SU-DHL-6 (cell line): ENCODE measurements around the gene GPX1.

Experiments
- H2AFZ ChIP-seq: fragments of 200-600 bp; sonication (generic); 2 replicates; pipeline ENCODE4 v1.6.1; 2014; ENCODE audit warnings: low read depth, mild to moderate bottlenecking, moderate library complexity, mixed read lengths, antibody characterized with exemption, low read length; ENCODE audit not compliant: severe bottlenecking
- H3F3A ChIP-seq: fragments of 200-600 bp; shearing (Covaris generic); 2 replicates; pipeline ENCODE4 v1.6.0; 2016; ENCODE audit warnings: antibody characterized with exemption, mild to moderate bottlenecking; ENCODE audit not compliant: insufficient read depth
- H3K27ac ChIP-seq: fragments of 200-600 bp; sonication (generic); 2 replicates; pipeline ENCODE4 v1.5.1; 2016; ENCODE audit warnings: low read depth, mild to moderate bottlenecking, low read length, moderate library complexity, mixed read lengths
- H3K27me3 ChIP-seq: fragments of 200-600 bp; sonication (generic), shearing (Covaris generic); 2 replicates; pipeline ENCODE4 v1.6.0; 2014; ENCODE audit warnings: mild to moderate bottlenecking, low read length
- H3K36me3 ChIP-seq: fragments of 200-600 bp; sonication (generic); 2 replicates; pipeline ENCODE4 v1.6.1; 2014; ENCODE audit warnings: mild to moderate bottlenecking, low read length, mixed read lengths
- H3K4me2 ChIP-seq: fragments of 300-600, 200-600 bp; shearing (Covaris generic), sonication (generic); 2 replicates; pipeline ENCODE4 v1.6.0; 2014; ENCODE audit warnings: low read length, low read depth, mild to moderate bottlenecking; ENCODE audit not compliant: poor library complexity, severe bottlenecking
- H3K4me3 ChIP-seq: fragments of 200-600 bp; sonication (generic); 2 replicates; pipeline ENCODE4 v1.5.1; 2014; ENCODE audit warnings: antibody characterized with exemption, low read length, mild to moderate bottlenecking, mixed read lengths; ENCODE audit not compliant: insufficient read depth, poor library complexity, severe bottlenecking
- H3K79me2 ChIP-seq: fragments of 200-600 bp; sonication (generic); 2 replicates; pipeline ENCODE4 v1.6.1; 2014; ENCODE audit warnings: mild to moderate bottlenecking, low read length, moderate library complexity; ENCODE audit not compliant: insufficient read depth
- H3K9ac ChIP-seq: fragments of 200-600 bp; sonication (generic); 2 replicates; pipeline ENCODE4 v1.7.0; 2014; ENCODE audit warnings: mild to moderate bottlenecking, low read length
- H3K9me2 ChIP-seq: fragments of 200-600 bp; sonication (generic); replicated peaks from 2 replicates; pipeline ENCODE4 v1.6.1; 2014; ENCODE audit warnings: low read length; ENCODE audit not compliant: insufficient read depth
- H3K9me3 ChIP-seq: fragments of 200-600 bp; sonication (generic); 2 replicates; pipeline ENCODE4 v1.6.1; 2014; ENCODE audit warnings: low read length, mixed read lengths; ENCODE audit not compliant: insufficient read depth
- H4K20me1 ChIP-seq: fragments of 200-600 bp; sonication (generic); 2 replicates; pipeline ENCODE4 v1.6.1; 2014; ENCODE audit warnings: low read depth, mild to moderate bottlenecking, antibody characterized with exemption, low read length, moderate library complexity, mixed read lengths
- CTCF ChIP-seq: fragments of 200-600 bp; sonication (generic); IDR thresholded peaks from one replicate; pipeline ENCODE4 v1.5.1; 2017; ENCODE audit warnings: antibody characterized with exemption, mild to moderate bottlenecking, low read length, moderate library complexity; ENCODE audit not compliant: insufficient read depth, poor library complexity, severe bottlenecking
- EZH2phosphoT487 ChIP-seq: fragments of 200-600 bp; sonication (generic), shearing (Covaris generic); conservative IDR thresholded peaks from 2 replicates; pipeline ENCODE4 v1.6.1; 2018; ENCODE audit warnings: mild to moderate bottlenecking, antibody characterized with exemption, low read length, moderate library complexity, mixed read lengths

GPX1 gene

GRCh38 chr3:49378249-49378895 is 20.2 kb upstream of the GPX1 start:
- Histone ChIP-seq H4K20me1 (peaks cover 19% of the 10 kb centered on the region), H3K27ac (no peak overlapping the region), H3K27me3 (no peaks in the 10 kb centered on the region), H2AFZ (no peak overlapping the region), H3K9me3 (no peaks in the 10 kb centered on the region), H3K4me2 (no peak overlapping the region), H3F3A (peaks cover 5% of the 10 kb centered on the region; the same call in 1 of the 2 replicates), H3K9ac (no peak overlapping the region), H3K9me2 (no peaks in the 10 kb centered on the region), H3K79me2 (peaks cover 100% of the 10 kb centered on the region), H3K4me3 (no peak overlapping the region), H3K36me3 (peaks cover 2% of the 10 kb centered on the region; the same call in 1 of the 2 replicates)
- TF ChIP-seq CTCF: no peak
- TF ChIP-seq EZH2phosphoT487: no peak

- Histone ChIP-seq H3K27me3 (no peaks in the 10 kb centered on the region), H4K20me1 (peaks cover 19% of the 10 kb centered on the region), H3K4me3 (no peak overlapping the region), H3K9ac (no peak overlapping the region), H3F3A (peaks cover 5% of the 10 kb centered on the region; the same call in 1 of the 2 replicates), H3K9me3 (no peaks in the 10 kb centered on the region), H3K27ac (peak overlapping the region; percentile 48), H3K9me2 (no peaks in the 10 kb centered on the region), H3K36me3 (peaks cover 2% of the 10 kb centered on the region; the same call in 1 of the 2 replicates), H3K79me2 (peaks cover 100% of the 10 kb centered on the region), H2AFZ (no peak overlapping the region), H3K4me2 (no peak overlapping the region)
- no peak for TF ChIP-seq CTCF
- no peak for TF ChIP-seq EZH2phosphoT487
Observed at GRCh38 chr3:49377483-49377882, 19.3 kb upstream of the GPX1 start.

GRCh38 chr3:49371946-49372345 is 13.8 kb upstream of the GPX1 start:
- H3K9ac ChIP-seq: no peak overlapping the region
- no peak overlapping the region for H3K27ac ChIP-seq
- TF ChIP-seq EZH2phosphoT487: no peak
- TF ChIP-seq CTCF: no peak
- H3K36me3 ChIP-seq: peaks cover 14% of the 10 kb centered on the region
- no peaks in the 10 kb centered on the region for H3K9me3 ChIP-seq
- H2AFZ ChIP-seq: no peak overlapping the region
- H3K79me2 ChIP-seq: peaks cover 85% of the 10 kb centered on the region
- H3K4me3 ChIP-seq: no peak overlapping the region
- H4K20me1 ChIP-seq: peaks cover 4% of the 10 kb centered on the region; the same call in 1 of the 2 replicates
- no peak overlapping the region for H3K4me2 ChIP-seq
- no peaks in the 10 kb centered on the region for H3F3A ChIP-seq
- H3K27me3 ChIP-seq: no peaks in the 10 kb centered on the region
- no peaks in the 10 kb centered on the region for H3K9me2 ChIP-seq
